IMR-90 (cell line): ENCODE data around the gene AMBP. TPM values are rescaled to one million over a fixed set of nuclear protein-coding genes. Genes with fewer than 3 reads are reported as not detected.

ENCODE experiments used
- ATAC-seq: fragments of 200-7000 bp; cut with Tn5 transposase; 2 replicates; pipeline ENCODE4 v1.9.1; 2020; ENCODE audit warnings: low read depth, mild to moderate bottlenecking, moderate library complexity
- BruUV-seq: library from RNA; stranded (reverse); fragments of 400-500 nt; replicated peaks from 2 replicates; lab custom pipeline; 2021; lab: Mats Ljungman, UMichigan
- CTCF ChIA-PET: fragments of 300-600 bp; formaldehyde crosslinking; extraction: SDS; loops from one replicate; lab custom pipeline; 2021; ENCODE audit warnings: antibody characterized with exemption; lab: Yijun Ruan, JAX
- POLR2A ChIA-PET: fragments of 300-600 bp; sonication (Branson Sonifier 250); formaldehyde crosslinking; loops from one replicate; lab custom pipeline; 2022; ENCODE audit warnings: antibody characterized with exemption; ENCODE audit not compliant: unreplicated experiment; lab: Charles Lee
- DNase-seq: peaks from one replicate; pipeline ENCODE4 v3.0.0; 2013
- H2AFZ ChIP-seq: replicated peaks from 2 replicates; pipeline ENCODE3; 2013; ENCODE audit warnings: low read length, mild to moderate bottlenecking; ENCODE audit not compliant: poor library complexity
- H2AK5ac ChIP-seq: 2 replicates; pipeline ENCODE4 v1.6.1; 2013; ENCODE audit warnings: low read depth, low read length, inconsistent platforms
- H2AK9ac ChIP-seq: replicated peaks from 2 replicates; pipeline ENCODE3; 2013; ENCODE audit warnings: mild to moderate bottlenecking, low read depth, low read length, moderate library complexity; ENCODE audit not compliant: poor library complexity
- H2BK120ac ChIP-seq: 2 replicates; pipeline ENCODE4 v1.6.1; 2013; ENCODE audit warnings: low read depth, low read length, inconsistent platforms
- H2BK15ac ChIP-seq: 3 replicates; pipeline ENCODE4 v1.6.1; 2013; ENCODE audit warnings: low read depth, low read length, inconsistent platforms
- H2BK20ac ChIP-seq: 2 replicates; pipeline ENCODE4 v1.6.1; 2013; ENCODE audit warnings: low read depth, mild to moderate bottlenecking, inconsistent platforms, low read length, moderate library complexity
- H2BK5ac ChIP-seq: 2 replicates; pipeline ENCODE4 v1.6.1; 2013; ENCODE audit warnings: mild to moderate bottlenecking, low read depth, low read length, inconsistent platforms; ENCODE audit not compliant: poor library complexity, severe bottlenecking
- H3K14ac ChIP-seq: replicated peaks from 2 replicates; pipeline ENCODE4 v1.6.1; 2013; ENCODE audit warnings: low read depth, low read length, inconsistent platforms
- H3K18ac ChIP-seq: 2 replicates; pipeline ENCODE4 v1.6.1; 2013; ENCODE audit warnings: low read depth, low read length, control low read depth
- H3K23ac ChIP-seq: 2 replicates; pipeline ENCODE4 v1.6.1; 2013; ENCODE audit warnings: low read depth, low read length, inconsistent platforms
- H3K27ac ChIP-seq: 2 replicates; pipeline ENCODE4 v1.5.1; 2013; ENCODE audit warnings: mild to moderate bottlenecking, control low read depth, low read length; ENCODE audit not compliant: insufficient read depth
- H3K27me3 ChIP-seq: 2 replicates; pipeline ENCODE4 v1.6.1; 2013; ENCODE audit warnings: low read length; ENCODE audit not compliant: control insufficient read depth, insufficient read depth
- H3K36me3 ChIP-seq: 2 replicates; pipeline ENCODE4 v1.6.1; 2013; ENCODE audit warnings: low read length, mixed read lengths; ENCODE audit not compliant: control insufficient read depth, insufficient read depth
- H3K4ac ChIP-seq: 2 replicates; pipeline ENCODE4 v1.6.1; 2013; ENCODE audit warnings: low read depth, low read length, inconsistent platforms
- H3K4me1 ChIP-seq: 2 replicates; pipeline ENCODE4 v1.6.1; 2013; ENCODE audit warnings: low read length, mixed read lengths; ENCODE audit not compliant: control insufficient read depth, insufficient read depth
- H3K4me2 ChIP-seq: 2 replicates; pipeline ENCODE4 v1.6.1; 2013; ENCODE audit warnings: low read depth, mild to moderate bottlenecking, control low read depth, low read length, moderate library complexity
- H3K4me3 ChIP-seq: 2 replicates; pipeline ENCODE4 v1.5.1; 2013; ENCODE audit warnings: low read depth, mild to moderate bottlenecking, control low read depth, low read length, moderate library complexity; ENCODE audit not compliant: insufficient read depth
- H3K56ac ChIP-seq: 2 replicates; pipeline ENCODE4 v1.6.1; 2013; ENCODE audit warnings: low read length, inconsistent platforms; ENCODE audit not compliant: insufficient read depth; ENCODE audit errors: extremely low read depth
- H3K79me1 ChIP-seq, 2 experiments: 2 replicates each; pipeline ENCODE4 v1.6.1; 2013; ENCODE audit warnings: low read length in 2 of 2, inconsistent platforms in 1 of 2, low read depth in 1 of 2
- H3K9ac ChIP-seq: 2 replicates; pipeline ENCODE4 v1.6.1; 2013; ENCODE audit warnings: low read depth, low read length, control low read depth
- H3K9me1 ChIP-seq: 2 replicates; pipeline ENCODE4 v1.6.1; 2013; ENCODE audit warnings: low read length, inconsistent platforms; ENCODE audit not compliant: insufficient read depth
- H3K9me3 ChIP-seq: 2 replicates; pipeline ENCODE4 v1.6.1; 2013; ENCODE audit warnings: low read length; ENCODE audit not compliant: control insufficient read depth, insufficient read depth
- H4K20me1 ChIP-seq: 2 replicates; pipeline ENCODE4 v1.6.1; 2013; ENCODE audit warnings: low read length, inconsistent platforms; ENCODE audit not compliant: insufficient read depth
- H4K5ac ChIP-seq: 2 replicates; pipeline ENCODE4 v1.6.1; 2013; ENCODE audit warnings: mild to moderate bottlenecking, low read depth, low read length, control low read depth
- H4K8ac ChIP-seq, 2 experiments: 2 replicates each; pipeline ENCODE4 v1.6.1; 2013; ENCODE audit warnings: low read depth in 2 of 2, low read length in 2 of 2, control low read depth in 1 of 2, inconsistent platforms in 1 of 2
- H4K91ac ChIP-seq: 2 replicates; pipeline ENCODE4 v1.6.1; 2013; ENCODE audit warnings: low read depth, low read length, inconsistent platforms; ENCODE audit not compliant: insufficient read depth
- CEBPB ChIP-seq: IDR thresholded peaks from 2 replicates; pipeline ENCODE4 v1.6.1; 2012; ENCODE audit warnings: low read depth, low read length, improper control_type of control experiment
- CHD1 ChIP-seq: IDR thresholded peaks from 2 replicates; pipeline ENCODE4 v1.6.1; 2012; ENCODE audit warnings: low read depth, low read length, improper control_type of control experiment
- FOS ChIP-seq: fragments of 150-350 bp; IDR thresholded peaks from 2 replicates; pipeline ENCODE4 v1.6.1; 2016; ENCODE audit warnings: low read depth, low read length
- MXI1 ChIP-seq: IDR thresholded peaks from 2 replicates; pipeline ENCODE4 v1.6.1; 2012; ENCODE audit warnings: low read depth, mild to moderate bottlenecking, low read length, moderate library complexity, borderline replicate concordance
- NFE2L2 ChIP-seq: fragments of 150-350 bp; IDR thresholded peaks from 2 replicates; pipeline ENCODE4 v1.6.1; 2016; ENCODE audit warnings: low read depth, mild to moderate bottlenecking, low read length
- RFX5 ChIP-seq: IDR thresholded peaks from 2 replicates; pipeline ENCODE4 v1.8.0; 2012; ENCODE audit warnings: low read depth, mild to moderate bottlenecking, low read length, moderate library complexity
- WGBS, 2 experiments: methylation state at CpG; one replicate each; pipeline versions ENCODE4 v1.1.5 to v1.1.7; 2013; ENCODE audit warnings: missing lambda C conversion rate in 2 of 2; ENCODE audit not compliant: insufficient read length in 1 of 2; ENCODE audit errors: extremely low coverage in 2 of 2; 5-methylcytosine and 5-hydroxymethylcytosine counted together
- dilution Hi-C: fragments of 300-500 bp; cut with HindIII; formaldehyde crosslinking; loops from one replicate; pipeline ENCODE4 v1.14.3; 2018; ENCODE audit warnings: low sequenced_read_pairs; ENCODE audit not compliant: unreplicated experiment
- in situ Hi-C: fragments of 300-500 bp; cut with MboI; formaldehyde crosslinking; loops from 3 replicates; pipeline ENCODE4 v1.14.3; 2019; ENCODE audit warnings: low sequenced_read_pairs, inconsistent platforms, mixed read lengths
- intact Hi-C: fragments of 100-400 bp; cut with micrococcal nuclease; formaldehyde crosslinking; loops from 2 replicates; pipeline ENCODE4 v1.10.0; 2022
- polyA plus RNA-seq, 3 experiments: library from polyadenylated mRNA; depleted of rRNA; stranded (reverse); fragments of >200 nt; gene quantifications; 2 replicates each; pipeline ENCODE4 v1.2.3, GENCODE V29; 2012; ENCODE audit warnings: low replicate concordance in 1 of 3
- total RNA-seq: library from RNA; depleted of rRNA; stranded (reverse); fragments of >200 nt; gene quantifications from 2 replicates; pipeline ENCODE4 v1.2.3, GENCODE V29; 2012
- TF ChIP-seq, protein P1 (sequence below): conservative IDR thresholded peaks from 2 replicates; pipeline ENCODE4 v1.5.1; 2012; ENCODE audit warnings: mild to moderate bottlenecking, low read depth, low read length, improper control_type of control experiment
- TF ChIP-seq, protein P2 (sequence below): fragments of 150-350 bp; IDR thresholded peaks from 2 replicates; pipeline ENCODE4 v1.6.1; 2016; ENCODE audit warnings: low read depth, mild to moderate bottlenecking, low read length, moderate library complexity, borderline replicate concordance

Gene AMBP
- total and polyA plus RNA-seq, 2 of the 4 experiments (the other 2 are of a cell fraction): not detected

DNA sequence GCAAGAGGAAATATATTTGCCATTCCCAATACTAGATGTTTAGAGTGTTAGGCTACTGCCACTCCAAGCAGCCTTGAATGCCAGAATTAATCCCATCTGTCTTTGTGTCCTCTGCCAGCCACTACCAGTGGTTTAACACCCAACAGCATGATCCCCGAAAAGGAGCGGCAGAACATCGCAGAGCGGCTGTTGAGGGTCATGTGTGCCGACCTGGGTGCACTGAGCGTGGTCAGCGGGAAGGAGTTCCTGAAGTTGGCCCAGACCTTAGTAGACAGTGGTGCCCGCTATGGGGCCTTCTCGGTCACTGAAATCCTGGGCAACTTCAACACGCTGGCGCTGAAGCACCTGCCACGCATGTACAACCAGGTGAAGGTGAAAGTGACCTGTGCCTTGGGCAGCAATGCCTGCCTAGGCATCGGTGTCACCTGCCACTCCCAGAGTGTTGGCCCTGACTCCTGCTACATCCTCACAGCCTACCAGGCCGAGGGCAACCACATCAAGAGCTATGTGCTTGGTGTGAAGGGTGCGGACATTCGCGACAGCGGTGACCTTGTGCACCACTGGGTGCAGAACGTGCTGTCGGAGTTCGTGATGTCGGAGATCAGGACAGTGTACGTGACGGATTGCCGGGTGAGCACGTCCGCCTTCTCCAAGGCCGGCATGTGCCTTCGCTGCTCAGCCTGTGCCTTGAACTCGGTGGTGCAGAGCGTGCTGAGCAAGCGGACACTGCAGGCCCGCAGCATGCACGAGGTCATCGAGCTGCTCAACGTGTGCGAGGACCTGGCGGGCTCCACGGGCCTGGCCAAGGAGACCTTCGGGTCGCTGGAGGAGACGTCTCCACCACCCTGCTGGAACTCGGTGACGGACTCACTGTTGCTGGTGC, 29.3 kb downstream of the AMBP start:
- DNase-seq (no peak), ATAC-seq (no peak)
- Histone ChIP-seq H3K36me3 (peaks cover 47% of the 10 kb centered on the region), H3K23ac (no peak overlapping the region), H2AK9ac (no peak overlapping the region), H2BK15ac (no peak overlapping the region), H4K91ac (no peak overlapping the region), H4K20me1 (peaks cover 3% of the 10 kb centered on the region; the same call in 1 of the 2 replicates), H2BK5ac (no peak overlapping the region), H2BK20ac (no peak overlapping the region), H4K8ac (no peak overlapping the region), H2AFZ (no peak overlapping the region), H3K9me3 (no peaks in the 10 kb centered on the region), H3K27me3 (no peaks in the 10 kb centered on the region), H3K9me1 (peaks cover 10% of the 10 kb centered on the region), H3K79me1 (peaks cover 0 to 13% of the 10 kb centered on the region in 2 experiments; a peak in 2 of 4 replicates), H3K18ac (no peak overlapping the region), H3K4ac (no peak overlapping the region), H2BK120ac (no peak overlapping the region), H3K4me3 (no peak overlapping the region), H3K27ac (no peak overlapping the region), H3K9ac (no peak overlapping the region), H2AK5ac (no peak overlapping the region), H3K56ac (no peak overlapping the region), H3K14ac (no peak overlapping the region), H4K5ac (no peak overlapping the region), H3K4me2 (no peak overlapping the region), H3K4me1 (no peaks in the 10 kb centered on the region)
- POLR2A ChIA-PET: no interaction called here
- CTCF ChIA-PET: no interaction called here
- in situ Hi-C loops (no loop called here), intact Hi-C loops (no loop called here), dilution Hi-C loops (no loop called here)
- no peak for TF ChIP-seq MXI1
- TF ChIP-seq FOS: no peak
- no peak for TF ChIP-seq RFX5
- TF ChIP-seq CHD1: no peak
- TF ChIP-seq, protein P1, sequence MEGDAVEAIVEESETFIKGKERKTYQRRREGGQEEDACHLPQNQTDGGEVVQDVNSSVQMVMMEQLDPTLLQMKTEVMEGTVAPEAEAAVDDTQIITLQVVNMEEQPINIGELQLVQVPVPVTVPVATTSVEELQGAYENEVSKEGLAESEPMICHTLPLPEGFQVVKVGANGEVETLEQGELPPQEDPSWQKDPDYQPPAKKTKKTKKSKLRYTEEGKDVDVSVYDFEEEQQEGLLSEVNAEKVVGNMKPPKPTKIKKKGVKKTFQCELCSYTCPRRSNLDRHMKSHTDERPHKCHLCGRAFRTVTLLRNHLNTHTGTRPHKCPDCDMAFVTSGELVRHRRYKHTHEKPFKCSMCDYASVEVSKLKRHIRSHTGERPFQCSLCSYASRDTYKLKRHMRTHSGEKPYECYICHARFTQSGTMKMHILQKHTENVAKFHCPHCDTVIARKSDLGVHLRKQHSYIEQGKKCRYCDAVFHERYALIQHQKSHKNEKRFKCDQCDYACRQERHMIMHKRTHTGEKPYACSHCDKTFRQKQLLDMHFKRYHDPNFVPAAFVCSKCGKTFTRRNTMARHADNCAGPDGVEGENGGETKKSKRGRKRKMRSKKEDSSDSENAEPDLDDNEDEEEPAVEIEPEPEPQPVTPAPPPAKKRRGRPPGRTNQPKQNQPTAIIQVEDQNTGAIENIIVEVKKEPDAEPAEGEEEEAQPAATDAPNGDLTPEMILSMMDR: no peak
- no peak for TF ChIP-seq CEBPB
- TF ChIP-seq, protein P2, sequence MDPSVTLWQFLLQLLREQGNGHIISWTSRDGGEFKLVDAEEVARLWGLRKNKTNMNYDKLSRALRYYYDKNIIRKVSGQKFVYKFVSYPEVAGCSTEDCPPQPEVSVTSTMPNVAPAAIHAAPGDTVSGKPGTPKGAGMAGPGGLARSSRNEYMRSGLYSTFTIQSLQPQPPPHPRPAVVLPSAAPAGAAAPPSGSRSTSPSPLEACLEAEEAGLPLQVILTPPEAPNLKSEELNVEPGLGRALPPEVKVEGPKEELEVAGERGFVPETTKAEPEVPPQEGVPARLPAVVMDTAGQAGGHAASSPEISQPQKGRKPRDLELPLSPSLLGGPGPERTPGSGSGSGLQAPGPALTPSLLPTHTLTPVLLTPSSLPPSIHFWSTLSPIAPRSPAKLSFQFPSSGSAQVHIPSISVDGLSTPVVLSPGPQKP: no peak
- TF ChIP-seq NFE2L2: no peak
- 98% methylated on average over 33 of the region's 44 CpGs; no CpG with 5 or more reads in 1 of the 2 experiments for WGBS, 2 experiments
- no TSS peak for BruUV-seq
